ENCODE results near the gene SKOR1.

GRCh38 chr15:67878712-67879206, 53.5 kb downstream of the SKOR1 start:
- no peak for TF ChIP-seq CTCF (IDR thresholded peaks at IDR 0.05)
- no peak for TF ChIP-seq POLR2A (IDR thresholded peaks at IDR 0.05)

All from transverse colon (tissue), 3 donors.